GM18526 (cell line): ENCODE data around the gene TMPRSS3.

Experiments used
- POLR2A ChIP-seq: IDR thresholded peaks from 3 replicates; pipeline ENCODE4 v1.6.1; 2011; ENCODE audit not compliant: insufficient read length; ENCODE audit errors: extremely low read depth

The TMPRSS3 gene

DNA sequence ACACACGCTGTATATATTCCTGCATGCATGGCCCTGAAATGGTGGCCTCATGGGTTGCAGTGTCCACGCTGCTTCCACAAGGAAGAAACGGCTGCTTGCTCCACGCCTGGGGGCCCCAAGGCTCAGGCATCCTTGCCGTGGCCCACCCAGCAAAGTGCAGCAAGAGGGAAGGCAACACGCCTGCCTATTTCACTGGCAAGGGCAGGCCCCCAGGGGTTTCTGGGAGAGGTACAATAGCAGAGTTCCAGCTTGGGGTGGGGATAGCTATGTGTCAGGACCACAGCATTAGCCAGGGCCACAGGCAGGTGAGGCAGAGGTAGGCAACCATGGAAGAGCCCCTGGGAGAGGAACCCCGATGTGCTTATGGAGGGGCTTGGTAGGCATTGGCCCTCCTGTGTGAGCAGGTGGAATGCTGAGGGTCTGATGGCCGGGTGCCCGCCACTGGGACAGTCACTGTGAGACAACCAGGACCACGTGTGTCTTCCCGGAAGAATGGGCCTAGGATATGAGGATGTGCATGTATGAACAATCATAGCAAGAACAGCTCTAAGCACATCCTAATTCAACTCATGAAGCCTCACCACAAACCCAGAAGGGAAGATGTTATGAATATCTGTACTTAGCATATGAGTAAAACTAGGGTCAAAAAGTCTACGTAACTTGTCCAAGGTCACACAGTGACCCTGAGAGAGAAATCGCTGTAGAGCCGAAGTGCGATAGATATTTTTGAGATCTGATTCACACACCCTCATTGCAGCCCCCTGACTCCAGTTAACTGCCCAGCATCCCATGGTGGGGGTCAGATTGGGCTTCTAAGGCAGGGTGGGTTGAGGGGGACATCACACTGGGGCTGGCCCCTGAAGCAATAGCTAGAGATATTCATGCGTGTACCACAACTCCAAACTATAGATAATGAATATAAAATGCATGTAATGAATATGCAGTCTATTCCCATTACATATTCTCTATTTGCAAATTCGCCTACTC, 56.8 kb downstream of the TMPRSS3 start:
- no peak for TF ChIP-seq POLR2A

DNA sequence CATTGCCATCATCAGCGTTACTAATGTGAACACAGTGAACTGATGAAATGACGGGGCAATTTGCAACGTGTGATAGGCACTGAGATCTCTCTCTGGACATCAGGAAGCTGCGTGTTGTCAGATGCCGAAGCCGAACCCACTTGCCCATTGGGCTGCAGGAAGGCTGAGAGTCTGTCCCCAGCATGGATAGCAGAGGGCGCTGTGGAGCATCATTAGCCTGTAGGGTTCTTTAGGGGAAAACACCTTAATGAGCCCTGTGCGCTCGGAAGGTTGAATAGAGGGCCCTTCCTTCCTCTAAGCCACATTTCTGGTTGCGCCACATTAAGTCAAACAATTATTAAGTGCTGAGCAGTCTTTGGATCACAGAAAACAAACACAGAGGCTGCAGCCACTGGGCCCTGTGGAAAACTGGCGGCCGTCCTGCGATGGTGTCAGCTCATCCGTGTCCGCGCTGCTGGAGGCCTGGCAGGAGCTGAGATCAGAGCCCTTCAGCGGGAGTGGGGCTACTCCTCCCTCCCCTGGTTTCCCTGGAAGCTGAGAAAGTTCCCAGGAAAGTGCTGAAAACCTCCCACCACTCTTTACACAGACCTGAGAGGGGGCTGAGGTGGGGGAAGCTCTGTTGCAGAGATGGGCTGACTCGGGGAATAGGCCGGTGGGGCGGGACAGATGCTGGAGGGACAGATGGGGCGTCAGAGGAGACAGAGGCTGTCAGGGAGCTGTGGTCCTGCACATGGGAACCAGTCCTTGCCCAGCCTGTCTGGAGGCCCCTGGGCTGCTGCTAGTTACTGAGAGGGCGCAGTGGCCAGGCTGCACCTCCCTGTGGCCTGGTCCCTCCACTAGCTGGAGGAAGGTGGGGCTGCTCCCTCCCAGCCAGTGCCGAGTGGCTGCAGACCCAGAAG, 57.8 kb downstream of the TMPRSS3 start:
- no peak for TF ChIP-seq POLR2A

DNA sequence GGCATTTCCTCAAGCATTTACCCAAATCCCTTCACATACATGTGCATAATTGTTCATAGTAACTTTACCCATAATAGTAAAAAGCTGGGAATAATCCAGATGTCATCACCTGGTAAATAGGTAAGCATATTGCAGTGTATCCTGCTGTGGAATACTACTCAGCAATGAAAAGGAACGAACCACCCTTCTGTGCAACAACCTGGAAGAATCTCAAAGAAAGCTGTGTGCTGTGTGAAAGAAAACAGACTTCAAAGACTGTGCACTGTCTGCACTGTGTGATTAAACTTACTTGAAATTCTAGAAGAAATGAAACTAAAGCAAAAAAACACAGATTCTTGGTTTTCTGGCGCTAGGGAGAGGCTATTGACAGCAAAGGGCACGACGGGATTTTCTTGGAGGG, 58.6 kb downstream of the TMPRSS3 start:
- TF ChIP-seq POLR2A, result no peak

DNA sequence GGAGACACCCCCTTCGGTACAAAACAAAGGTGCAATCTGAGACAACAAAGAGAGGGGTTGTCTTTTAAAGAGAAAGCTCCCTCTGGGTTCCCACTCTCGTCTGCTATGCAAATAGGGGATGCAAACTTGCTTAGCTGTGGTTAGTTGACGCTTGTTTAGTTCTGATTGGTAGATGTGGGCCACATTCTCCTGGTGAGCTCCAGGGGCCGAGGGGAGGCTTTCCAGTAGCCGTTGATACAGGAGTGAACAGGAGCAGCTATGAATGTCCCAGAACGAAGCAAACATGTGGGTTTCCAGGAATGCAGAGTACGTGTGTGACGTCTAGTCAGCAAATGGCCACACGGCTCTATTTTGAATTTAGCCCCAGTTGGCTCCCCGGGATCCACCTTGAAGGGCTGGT, 59.8 kb downstream of the TMPRSS3 start:
- TF ChIP-seq POLR2A, result no peak

DNA sequence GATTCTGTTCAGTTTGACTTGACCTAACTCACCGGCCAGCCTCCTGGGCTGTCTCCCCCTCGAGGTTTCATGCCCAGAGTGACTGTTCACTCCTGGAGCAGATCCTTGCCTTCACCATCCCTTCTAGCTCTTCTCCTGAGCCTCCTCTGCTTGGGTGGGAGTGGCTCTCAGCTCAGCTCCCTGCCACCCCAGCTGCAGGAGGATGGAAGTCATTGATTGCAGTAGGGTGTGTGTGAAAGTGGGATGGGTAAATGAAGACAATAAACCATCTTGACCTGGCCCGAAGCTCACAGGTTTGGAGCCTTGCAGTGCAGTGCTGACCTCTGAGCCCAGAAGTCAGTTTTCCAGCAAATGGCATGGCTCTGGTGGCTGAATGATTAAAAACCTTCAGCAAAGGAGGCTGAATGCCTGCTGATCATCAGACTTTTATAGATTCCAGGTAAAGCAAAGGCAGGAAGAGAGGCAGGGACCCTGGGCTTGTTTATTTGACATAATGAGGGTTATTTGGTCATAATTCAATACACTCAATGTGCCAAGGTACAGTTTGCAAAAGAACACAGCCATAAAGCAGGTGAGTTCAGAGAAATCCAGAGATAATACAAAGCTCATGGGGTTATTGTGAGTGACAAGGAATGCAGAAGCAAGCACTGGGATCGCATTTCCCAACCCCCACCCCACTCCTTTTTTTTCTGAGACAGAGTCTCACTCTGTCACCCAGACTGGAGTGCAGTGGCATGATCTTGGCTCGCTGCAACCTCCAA, 63.1 kb downstream of the TMPRSS3 start:
- no peak for TF ChIP-seq POLR2A

DNA sequence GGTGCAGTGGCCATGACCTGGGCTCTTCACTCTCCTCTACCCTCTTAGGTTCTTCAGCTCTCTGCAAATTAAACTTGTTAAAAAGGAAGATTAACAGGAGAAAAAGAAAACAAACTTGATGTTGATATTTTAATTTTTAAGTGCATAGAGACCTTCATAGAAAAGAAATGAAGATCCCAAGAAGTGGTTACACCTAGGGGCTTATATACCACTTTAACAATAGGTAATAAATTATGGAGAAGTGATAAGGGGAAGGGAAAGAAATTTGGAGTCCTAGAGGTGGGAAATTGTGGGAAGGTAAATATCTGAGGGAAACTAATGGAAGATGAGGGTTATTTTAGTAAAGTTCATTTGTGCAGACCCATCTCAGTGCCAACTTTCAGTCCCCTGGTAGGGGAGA, 64.2 kb downstream of the TMPRSS3 start:
- no peak for TF ChIP-seq POLR2A

DNA sequence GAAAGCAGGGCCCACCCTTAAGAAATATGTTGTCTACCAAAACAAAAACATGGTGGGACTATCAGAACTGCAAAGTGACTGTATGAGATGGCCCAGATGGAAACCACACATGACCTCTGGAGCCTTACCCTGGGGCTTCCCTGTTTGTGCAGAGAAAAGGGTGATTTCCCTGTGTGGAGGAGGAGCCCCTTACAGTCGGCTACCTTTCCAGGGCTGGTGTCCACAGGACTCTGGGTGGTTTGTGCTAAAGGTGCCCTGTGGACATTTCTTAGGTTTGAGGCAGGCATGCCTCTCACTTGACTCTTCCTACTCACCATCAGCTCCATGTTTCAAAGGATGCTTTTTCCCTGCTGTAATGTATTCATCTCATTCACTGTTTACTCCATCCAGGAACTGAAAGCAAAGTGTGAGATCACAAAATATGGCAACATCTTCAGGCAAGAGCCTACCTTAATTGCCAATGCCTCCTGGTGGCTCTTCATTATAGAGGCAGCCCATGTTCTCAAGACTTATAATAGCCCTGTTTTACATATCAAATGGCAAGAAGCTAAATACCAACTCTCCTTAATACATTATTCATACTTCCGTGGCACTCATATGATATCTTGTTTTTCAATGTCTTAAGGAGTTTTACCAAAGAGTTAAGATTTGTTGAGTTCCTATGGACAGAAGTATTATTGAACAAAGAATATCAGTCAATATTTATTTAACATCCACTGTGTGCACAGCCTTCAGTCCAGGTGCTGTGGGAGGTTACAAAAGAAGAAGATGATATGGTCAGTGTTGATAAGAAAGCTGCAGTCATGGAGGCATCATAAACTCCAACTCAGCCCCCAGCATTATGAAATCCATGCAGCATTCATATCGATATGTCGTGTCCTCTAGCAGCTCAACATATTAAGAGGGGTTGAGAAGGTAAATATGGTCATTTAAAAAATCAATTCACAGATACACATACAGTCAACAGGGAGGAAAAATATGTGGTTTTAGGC, 65.2 kb downstream of the TMPRSS3 start:
- TF ChIP-seq POLR2A, result no peak

DNA sequence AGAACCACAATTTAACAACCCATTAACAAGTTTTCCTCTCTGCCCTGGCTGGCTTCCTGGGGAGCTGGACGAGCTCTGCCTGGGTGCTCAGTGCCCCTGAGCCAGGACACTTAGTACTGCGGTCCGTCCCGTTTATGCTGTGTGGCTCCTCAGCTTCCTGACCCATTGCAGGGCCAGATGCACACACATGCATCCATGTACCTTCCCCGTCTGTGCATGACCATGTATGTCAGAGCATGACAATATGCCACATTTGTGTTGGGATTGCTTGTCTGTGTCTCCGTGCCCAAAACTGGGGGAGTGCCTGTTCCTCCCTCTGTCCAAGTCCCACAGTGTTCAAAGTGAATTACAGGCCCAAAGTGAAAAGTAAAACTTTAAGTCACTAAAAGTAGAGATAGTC, 71.0 kb downstream of the TMPRSS3 start:
- TF ChIP-seq POLR2A, result no peak
